Measurements from ENCODE around the gene TMTC3. TPM values are rescaled to one million over a fixed set of nuclear protein-coding genes. Genes with fewer than 3 reads are reported as not detected.

The TMTC3 gene
- total RNA-seq, 4 donors from 2014 or later: 29.8 to 45.2 (median 33.2) TPM

Other genes starting within 250 kb of the TMTC3 start
- gene C12orf50, start 112.9 kb upstream of the TMTC3 start, total RNA-seq: not detected
- gene CEP290, start 219 bp upstream of the TMTC3 start, total RNA-seq: 1 to 10 TPM; 3.0 to 5.8 (median 3.7) TPM

Measured in lower leg skin (tissue), 4 donors.